SK-N-SH (cell line): Measurements from ENCODE around the gene OXSR1. TPM values are rescaled to one million over a fixed set of nuclear protein-coding genes. Genes with fewer than 3 reads are reported as not detected.

Experiments used
- CTCF ChIA-PET: fragments of 300-600, 350-600 bp; formaldehyde crosslinking; extraction: SDS; loops from one replicate; lab custom pipeline; 2021; lab: Yijun Ruan, JAX
- POLR2A ChIA-PET: fragments of 350-600 bp; sonication (Branson Sonifier 250); formaldehyde crosslinking; extraction: SDS; loops from one replicate; lab custom pipeline; 2020; ENCODE audit warnings: antibody characterized with exemption, inconsistent platforms; lab: Yijun Ruan, JAX
- DNase-seq: peaks from one replicate; pipeline ENCODE4 v3.0.0; 2012
- H2AFZ ChIP-seq: fragments of 200-600 bp; sonication (generic); 2 replicates; pipeline ENCODE4 v1.8.1; 2016; ENCODE audit warnings: antibody characterized with exemption, mild to moderate bottlenecking, low read depth
- H3F3A ChIP-seq: fragments of 200-600 bp; sonication (generic); replicated peaks from 2 replicates; pipeline ENCODE3; 2016; ENCODE audit warnings: antibody characterized with exemption, mild to moderate bottlenecking; ENCODE audit not compliant: insufficient read depth
- H3K27ac ChIP-seq, 2 experiments: fragments of 200-500 bp in 1 of 2; fragments of 200-600 bp in 1 of 2; sonication (Bioruptor generic) in 1 of 2; sonication (generic), shearing (Covaris generic) in 1 of 2; 2 replicates each; pipeline versions ENCODE4 v1.5.1 to v1.6.1; 2014 to 2016; ENCODE audit warnings: low read depth in 2 of 2, inconsistent platforms in 1 of 2, low read length in 1 of 2, mild to moderate bottlenecking in 1 of 2, mixed read lengths in 1 of 2
- H3K27me3 ChIP-seq: fragments of 200-600 bp; sonication (generic), shearing (Covaris generic); 2 replicates; pipeline ENCODE4 v1.6.1; 2016; ENCODE audit warnings: mixed run types; ENCODE audit not compliant: insufficient read depth
- H3K36me3 ChIP-seq, 2 experiments: fragments of 200-500 bp in 1 of 2; fragments of 200-600 bp in 1 of 2; sonication (Bioruptor generic) in 1 of 2; sonication (generic) in 1 of 2; replicated peaks in 1 of 2; 2 replicates each; pipeline versions ENCODE3 to v1.5.1; 2014 to 2016; ENCODE audit warnings: low read length in 1 of 2, mild to moderate bottlenecking in 1 of 2; ENCODE audit not compliant: insufficient read depth in 2 of 2, control insufficient read depth in 1 of 2
- H3K4me1 ChIP-seq, 2 experiments: fragments of 200-500 bp in 1 of 2; fragments of 200-600 bp in 1 of 2; sonication (Bioruptor generic) in 1 of 2; sonication (generic), shearing (Covaris generic) in 1 of 2; 2 replicates each; pipeline versions ENCODE4 v1.5.1 to v1.6.1; 2014 to 2016; ENCODE audit warnings: low read depth in 1 of 2, low read length in 1 of 2, mixed run types in 1 of 2; ENCODE audit not compliant: insufficient read depth in 2 of 2, control insufficient read depth in 1 of 2
- H3K4me2 ChIP-seq: fragments of 200-600 bp; sonication (generic), shearing (Covaris generic); 2 replicates; pipeline ENCODE4 v1.6.1; 2017; ENCODE audit warnings: mixed run types
- H3K4me3 ChIP-seq, 2 experiments: fragments of 200-500 bp in 1 of 2; fragments of 200-600 bp in 1 of 2; sonication (Bioruptor generic) in 1 of 2; sonication (generic), shearing (Covaris generic) in 1 of 2; 2 replicates each; pipeline versions ENCODE4 v1.5.1 to v1.8.1; 2014 to 2016; ENCODE audit warnings: low read depth in 2 of 2, inconsistent platforms in 1 of 2, low read length in 1 of 2, mild to moderate bottlenecking in 1 of 2, mixed read lengths in 1 of 2, moderate library complexity in 1 of 2
- H3K79me2 ChIP-seq: fragments of 200-600 bp; sonication (generic); 2 replicates; pipeline ENCODE4 v1.8.1; 2017; ENCODE audit warnings: mild to moderate bottlenecking; ENCODE audit not compliant: insufficient read depth
- H3K9ac ChIP-seq: fragments of 200-600 bp; sonication (generic); 2 replicates; pipeline ENCODE4 v1.6.1; 2017; ENCODE audit warnings: mixed run types
- H3K9me2 ChIP-seq: fragments of 200-600 bp; sonication (generic); 2 replicates; pipeline ENCODE4 v1.6.1; 2017; ENCODE audit warnings: mixed run types
- H3K9me3 ChIP-seq: fragments of 200-600 bp; sonication (generic); 2 replicates; pipeline ENCODE4 v1.6.1; 2017; ENCODE audit warnings: mixed run types, mild to moderate bottlenecking, moderate library complexity
- H4K20me1 ChIP-seq: fragments of 200-600 bp; sonication (generic); 2 replicates; pipeline ENCODE4 v1.6.1; 2017; ENCODE audit warnings: mild to moderate bottlenecking, mixed run types; ENCODE audit not compliant: insufficient read depth
- EP300 ChIP-seq, 2 experiments: IDR thresholded peaks; 2 replicates each; pipeline versions ENCODE4 v1.4.0 to v1.6.1; 2012; ENCODE audit warnings: borderline replicate concordance in 1 of 2, low read depth in 1 of 2, low read length in 1 of 2
- GABPA ChIP-seq: IDR thresholded peaks from 2 replicates; pipeline ENCODE4 v1.4.0; 2012; ENCODE audit warnings: low read depth, mild to moderate bottlenecking
- MXI1 ChIP-seq: IDR thresholded peaks from 2 replicates; pipeline ENCODE4 v1.6.1; 2012; ENCODE audit warnings: mild to moderate bottlenecking, low read depth, low read length, improper control_type of control experiment
- POLR2AphosphoS5 ChIP-seq: IDR thresholded peaks from 2 replicates; pipeline ENCODE4 v1.6.1; 2012; ENCODE audit warnings: low read depth, low read length
- RFX5 ChIP-seq: IDR thresholded peaks from 2 replicates; pipeline ENCODE4 v1.6.1; 2012; ENCODE audit warnings: mild to moderate bottlenecking, improper control_type of control experiment, low read length
- RXRA ChIP-seq: IDR thresholded peaks from 2 replicates; pipeline ENCODE4 v1.4.0; 2012; ENCODE audit warnings: low read depth, mild to moderate bottlenecking, borderline replicate concordance
- SIN3A ChIP-seq: IDR thresholded peaks from 2 replicates; pipeline ENCODE4 v1.6.1; 2012; ENCODE audit warnings: low read depth, mild to moderate bottlenecking, low read length, moderate library complexity, borderline replicate concordance
- SMC3 ChIP-seq: IDR thresholded peaks from 2 replicates; pipeline ENCODE4 v1.6.1; 2012; ENCODE audit warnings: low read depth, low read length, improper control_type of control experiment
- YY1 ChIP-seq: IDR thresholded peaks from 2 replicates; pipeline ENCODE4 v1.4.0; 2012; ENCODE audit warnings: low read depth, mild to moderate bottlenecking
- WGBS: methylation state at CpG from one replicate; pipeline ENCODE4 v1.1.6; 2017; ENCODE audit warnings: low lambda C conversion rate; 5-methylcytosine and 5-hydroxymethylcytosine counted together
- polyA plus RNA-seq, 3 experiments: library from polyadenylated mRNA; depleted of rRNA; stranded (reverse); fragments of >200 nt; gene quantifications; 2 replicates each; pipeline ENCODE4 v1.2.3, GENCODE V29; 2012
- TF ChIP-seq, protein P1 (sequence below): IDR thresholded peaks from 2 replicates; pipeline ENCODE4 v1.4.0; 2012; ENCODE audit warnings: low read depth, borderline replicate concordance
- TF ChIP-seq, protein P2 (sequence below): IDR thresholded peaks from 2 replicates; pipeline ENCODE4 v1.4.0; 2012; ENCODE audit warnings: low read depth
- TF ChIP-seq, protein P3 (sequence below): IDR thresholded peaks from 2 replicates; pipeline ENCODE4 v1.6.1; 2012; ENCODE audit warnings: mild to moderate bottlenecking, low read depth, low read length, moderate library complexity
- TF ChIP-seq, protein P4 (sequence below): fragments of 150-350 bp; IDR thresholded peaks from 2 replicates; pipeline ENCODE4 v1.6.1; 2017; ENCODE audit warnings: antibody characterized with exemption, low read length, low read depth, borderline replicate concordance

The OXSR1 gene
- polyA plus RNA-seq, 1 of the 3 experiments (the other 2 are of a cell fraction), result 22.3 TPM

DNA sequence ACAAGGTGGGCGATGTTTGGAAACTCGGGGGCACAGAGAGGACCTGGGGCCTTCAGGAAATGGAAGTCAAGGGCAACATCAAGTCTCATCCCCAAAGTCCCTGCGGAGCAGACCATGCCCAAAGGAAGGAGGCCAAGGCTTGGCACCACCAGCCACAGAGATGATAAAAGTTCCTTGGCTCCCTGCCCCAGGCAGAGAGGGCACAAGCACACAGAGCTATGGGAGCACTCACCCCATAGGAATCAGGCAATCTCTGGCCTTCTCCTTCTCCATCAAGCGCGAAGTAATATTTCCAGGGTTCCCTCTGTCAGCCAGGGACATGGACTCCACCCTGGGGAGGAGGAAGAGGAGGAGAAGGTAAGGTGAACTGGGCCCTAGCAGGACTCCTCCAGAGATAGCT lies 36.3 kb upstream of the OXSR1 start:
- Histone ChIP-seq H3K4me1 (no peaks in the 10 kb centered on the region), H3F3A (no peaks in the 10 kb centered on the region), H3K27ac (no peak overlapping the region)
- WGBS, result 100% methylated on average over 5 of the region's 5 CpGs
- no peak for DNase-seq
- TF ChIP-seq SIN3A, result no peak
- TF ChIP-seq, protein P1, sequence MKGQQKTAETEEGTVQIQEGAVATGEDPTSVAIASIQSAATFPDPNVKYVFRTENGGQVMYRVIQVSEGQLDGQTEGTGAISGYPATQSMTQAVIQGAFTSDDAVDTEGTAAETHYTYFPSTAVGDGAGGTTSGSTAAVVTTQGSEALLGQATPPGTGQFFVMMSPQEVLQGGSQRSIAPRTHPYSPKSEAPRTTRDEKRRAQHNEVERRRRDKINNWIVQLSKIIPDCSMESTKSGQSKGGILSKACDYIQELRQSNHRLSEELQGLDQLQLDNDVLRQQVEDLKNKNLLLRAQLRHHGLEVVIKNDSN, result no peak
- no peak for TF ChIP-seq MXI1
- no peak for TF ChIP-seq RFX5
- no peak for TF ChIP-seq POLR2AphosphoS5
- TF ChIP-seq, protein P2, sequence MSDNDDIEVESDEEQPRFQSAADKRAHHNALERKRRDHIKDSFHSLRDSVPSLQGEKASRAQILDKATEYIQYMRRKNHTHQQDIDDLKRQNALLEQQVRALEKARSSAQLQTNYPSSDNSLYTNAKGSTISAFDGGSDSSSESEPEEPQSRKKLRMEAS, result no peak
- TF ChIP-seq, protein P3, sequence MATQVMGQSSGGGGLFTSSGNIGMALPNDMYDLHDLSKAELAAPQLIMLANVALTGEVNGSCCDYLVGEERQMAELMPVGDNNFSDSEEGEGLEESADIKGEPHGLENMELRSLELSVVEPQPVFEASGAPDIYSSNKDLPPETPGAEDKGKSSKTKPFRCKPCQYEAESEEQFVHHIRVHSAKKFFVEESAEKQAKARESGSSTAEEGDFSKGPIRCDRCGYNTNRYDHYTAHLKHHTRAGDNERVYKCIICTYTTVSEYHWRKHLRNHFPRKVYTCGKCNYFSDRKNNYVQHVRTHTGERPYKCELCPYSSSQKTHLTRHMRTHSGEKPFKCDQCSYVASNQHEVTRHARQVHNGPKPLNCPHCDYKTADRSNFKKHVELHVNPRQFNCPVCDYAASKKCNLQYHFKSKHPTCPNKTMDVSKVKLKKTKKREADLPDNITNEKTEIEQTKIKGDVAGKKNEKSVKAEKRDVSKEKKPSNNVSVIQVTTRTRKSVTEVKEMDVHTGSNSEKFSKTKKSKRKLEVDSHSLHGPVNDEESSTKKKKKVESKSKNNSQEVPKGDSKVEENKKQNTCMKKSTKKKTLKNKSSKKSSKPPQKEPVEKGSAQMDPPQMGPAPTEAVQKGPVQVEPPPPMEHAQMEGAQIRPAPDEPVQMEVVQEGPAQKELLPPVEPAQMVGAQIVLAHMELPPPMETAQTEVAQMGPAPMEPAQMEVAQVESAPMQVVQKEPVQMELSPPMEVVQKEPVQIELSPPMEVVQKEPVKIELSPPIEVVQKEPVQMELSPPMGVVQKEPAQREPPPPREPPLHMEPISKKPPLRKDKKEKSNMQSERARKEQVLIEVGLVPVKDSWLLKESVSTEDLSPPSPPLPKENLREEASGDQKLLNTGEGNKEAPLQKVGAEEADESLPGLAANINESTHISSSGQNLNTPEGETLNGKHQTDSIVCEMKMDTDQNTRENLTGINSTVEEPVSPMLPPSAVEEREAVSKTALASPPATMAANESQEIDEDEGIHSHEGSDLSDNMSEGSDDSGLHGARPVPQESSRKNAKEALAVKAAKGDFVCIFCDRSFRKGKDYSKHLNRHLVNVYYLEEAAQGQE, result no peak
- no peak for TF ChIP-seq SMC3
- TF ChIP-seq, protein P4, sequence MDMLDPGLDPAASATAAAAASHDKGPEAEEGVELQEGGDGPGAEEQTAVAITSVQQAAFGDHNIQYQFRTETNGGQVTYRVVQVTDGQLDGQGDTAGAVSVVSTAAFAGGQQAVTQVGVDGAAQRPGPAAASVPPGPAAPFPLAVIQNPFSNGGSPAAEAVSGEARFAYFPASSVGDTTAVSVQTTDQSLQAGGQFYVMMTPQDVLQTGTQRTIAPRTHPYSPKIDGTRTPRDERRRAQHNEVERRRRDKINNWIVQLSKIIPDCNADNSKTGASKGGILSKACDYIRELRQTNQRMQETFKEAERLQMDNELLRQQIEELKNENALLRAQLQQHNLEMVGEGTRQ, result no peak
- no peak for TF ChIP-seq EP300 (IDR thresholded peaks at IDR 0.05; ENCODE audit: borderline replicate concordance in 1 of 2, low read depth in 1 of 2, low read length in 1 of 2)
- TF ChIP-seq RXRA, result no peak
- no peak for TF ChIP-seq YY1
- no peak for TF ChIP-seq GABPA
- TF ChIP-seq, all 33 proteins: peak for 0
- Histone ChIP-seq H3K4me2 (no peak overlapping the region), H3K9ac (no peak overlapping the region), H4K20me1 (no peaks in the 10 kb centered on the region), H3K9me2 (no peaks in the 10 kb centered on the region), H2AFZ (no peak overlapping the region), H3K79me2 (peaks cover under 1% of the 10 kb centered on the region; the same call in 1 of the 2 replicates), H3K27me3 (no peaks in the 10 kb centered on the region), H3K4me3 (no peak overlapping the region), H3K36me3 (peaks cover 40 to 89% of the 10 kb centered on the region in 2 experiments), H3K9me3 (no peaks in the 10 kb centered on the region)
- ChIA-PET POLR2A (no interaction called here), CTCF (interaction anchor here (2.3 kb wide), 1 partner anchor 11 kb away, joined by 7 read pairs; no protein-coding TSS in a partner anchor)
